OCI-LY3 (cell line): ENCODE results near the gene GSN.

Experiments
- H2AFZ ChIP-seq: fragments of 200-600, 300-600 bp; shearing (Covaris generic); 2 replicates; pipeline ENCODE4 v1.6.0; 2014; ENCODE audit warnings: antibody characterized with exemption, low read depth, low read length
- H3K27ac ChIP-seq: fragments of 200-600, 300-600 bp; sonication (generic); 2 replicates; pipeline ENCODE4 v1.5.1; 2014; ENCODE audit warnings: mild to moderate bottlenecking, low read length, moderate library complexity, mixed read lengths
- H3K27me3 ChIP-seq: fragments of 200-600, 300-600 bp; sonication (generic); 2 replicates; pipeline ENCODE4 v1.6.1; 2014; ENCODE audit warnings: low read depth, low read length, mixed read lengths
- H3K36me3 ChIP-seq: fragments of 200-600, 300-600 bp; sonication (generic); replicated peaks from 2 replicates; pipeline ENCODE3; 2014; ENCODE audit warnings: low read depth, low read length, mixed read lengths
- H3K4me1 ChIP-seq: fragments of 300-600, 200-600 bp; sonication (generic); 2 replicates; pipeline ENCODE4 v1.6.1; 2014; ENCODE audit warnings: low read length, mixed read lengths
- H3K4me2 ChIP-seq: fragments of 200-600, 300-600 bp; sonication (generic); 2 replicates; pipeline ENCODE4 v1.6.1; 2014; ENCODE audit warnings: low read length, mixed read lengths
- H3K4me3 ChIP-seq: fragments of 300-600, 200-600 bp; sonication (generic); 2 replicates; pipeline ENCODE4 v1.5.1; 2014; ENCODE audit warnings: antibody characterized with exemption, mild to moderate bottlenecking, low read length, moderate library complexity
- H3K79me2 ChIP-seq: fragments of 300-600, 200-600 bp; shearing (Covaris generic); 2 replicates; pipeline ENCODE4 v1.6.1; 2014; ENCODE audit warnings: mild to moderate bottlenecking, low read length, mixed read lengths
- H3K9ac ChIP-seq: fragments of 300-600, 200-600 bp; shearing (Covaris generic); 2 replicates; pipeline ENCODE4 v1.6.0; 2014; ENCODE audit warnings: mild to moderate bottlenecking, low read length, moderate library complexity
- H3K9me3 ChIP-seq: fragments of 200-600, 300-600 bp; shearing (Covaris generic); 2 replicates; pipeline ENCODE4 v1.6.1; 2014; ENCODE audit warnings: low read length, mixed read lengths; ENCODE audit not compliant: insufficient read depth
- H4K20me1 ChIP-seq: fragments of 200-600, 300-600 bp; sonication (generic); 2 replicates; pipeline ENCODE4 v1.6.1; 2016; ENCODE audit warnings: low read length, mixed read lengths; ENCODE audit not compliant: insufficient read depth
- CTCF ChIP-seq: fragments of 200-600, 300-600 bp; sonication (generic); IDR thresholded peaks from 2 replicates; pipeline ENCODE4 v1.5.1; 2014; ENCODE audit warnings: antibody characterized with exemption, low read length, low read depth
- EZH2phosphoT487 ChIP-seq: fragments of 200-600 bp; shearing (Covaris generic); IDR thresholded peaks from 2 replicates; pipeline ENCODE4 v1.6.1; 2018; ENCODE audit warnings: antibody characterized with exemption, mixed run types, low read depth

The GSN gene

GRCh38 chr9:121220996-121221663 is 46.8 kb upstream of the GSN start:
- Histone ChIP-seq H3K27ac (no peak overlapping the region), H2AFZ (no peak overlapping the region), H3K27me3 (no peaks in the 10 kb centered on the region), H3K9ac (no peak overlapping the region), H3K9me3 (no peaks in the 10 kb centered on the region), H3K4me1 (peaks cover 12% of the 10 kb centered on the region), H3K4me2 (no peak overlapping the region), H3K36me3 (no peaks in the 10 kb centered on the region), H3K79me2 (no peaks in the 10 kb centered on the region), H3K4me3 (no peak overlapping the region), H4K20me1 (no peaks in the 10 kb centered on the region)
- TF ChIP-seq CTCF (no peak), EZH2phosphoT487 (no peak)

DNA sequence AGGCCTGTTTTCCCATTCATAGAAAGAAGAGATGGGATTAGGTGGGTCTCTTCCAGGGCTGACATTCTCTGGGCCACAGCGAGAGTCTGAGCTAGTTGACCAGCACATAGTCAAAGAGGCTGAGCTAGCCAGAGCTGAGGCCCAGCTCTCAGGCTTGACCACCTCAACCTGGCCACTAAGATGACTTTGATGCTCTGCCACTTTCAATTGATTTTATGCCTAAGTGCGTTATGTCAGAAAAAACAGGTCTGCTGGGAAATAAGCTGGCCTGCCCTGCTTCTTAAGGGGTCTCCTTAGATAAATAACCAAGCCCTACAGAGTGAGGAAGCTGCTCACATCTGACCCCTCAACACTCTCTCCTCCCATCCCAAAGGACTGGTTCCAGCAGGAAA is 46.3 kb upstream of the GSN start:
- Histone ChIP-seq H3K27me3 (no peaks in the 10 kb centered on the region), H3K9me3 (no peaks in the 10 kb centered on the region), H3K4me1 (peaks cover 12% of the 10 kb centered on the region), H3K4me2 (no peak overlapping the region), H3K36me3 (no peaks in the 10 kb centered on the region), H3K9ac (no peak overlapping the region), H3K4me3 (no peak overlapping the region), H2AFZ (no peak overlapping the region), H3K27ac (no peak overlapping the region), H3K79me2 (no peaks in the 10 kb centered on the region), H4K20me1 (no peaks in the 10 kb centered on the region)
- no peak for TF ChIP-seq EZH2phosphoT487
- no peak for TF ChIP-seq CTCF

GRCh38 chr9:121222524-121223171 is 45.3 kb upstream of the GSN start:
- Histone ChIP-seq H3K36me3 (no peaks in the 10 kb centered on the region), H3K79me2 (no peaks in the 10 kb centered on the region), H3K27me3 (no peaks in the 10 kb centered on the region), H4K20me1 (no peaks in the 10 kb centered on the region), H3K4me2 (no peak overlapping the region), H3K27ac (no peak overlapping the region), H3K9me3 (no peaks in the 10 kb centered on the region), H2AFZ (no peak overlapping the region), H3K4me1 (peaks cover 12% of the 10 kb centered on the region), H3K4me3 (no peak overlapping the region), H3K9ac (no peak overlapping the region)
- TF ChIP-seq EZH2phosphoT487 (no peak), CTCF (peak; percentile 76)

DNA sequence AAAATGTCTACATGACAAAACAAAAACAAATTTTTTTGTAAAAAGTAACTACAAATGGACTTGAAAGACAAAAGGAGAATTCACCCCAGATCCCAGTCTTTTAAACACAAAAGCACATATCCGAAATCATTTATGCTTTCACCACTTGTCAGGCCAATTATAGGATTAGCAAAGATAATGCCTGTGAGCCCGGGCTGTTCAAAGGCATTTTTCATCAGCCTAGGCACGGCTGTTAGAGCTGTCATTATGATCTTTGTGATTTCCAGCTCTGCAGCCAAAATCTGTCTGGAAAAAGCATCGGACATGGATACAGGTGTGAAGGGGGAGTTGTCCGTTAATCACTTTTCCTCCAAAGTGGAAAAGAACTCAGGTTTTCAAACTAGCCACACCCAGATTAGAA is 42.7 kb upstream of the GSN start:
- Histone ChIP-seq H3K4me1 (no peaks in the 10 kb centered on the region), H3K4me3 (no peak overlapping the region), H3K4me2 (no peak overlapping the region), H3K27ac (no peak overlapping the region), H3K27me3 (no peaks in the 10 kb centered on the region), H3K79me2 (no peaks in the 10 kb centered on the region), H2AFZ (no peak overlapping the region), H3K36me3 (no peaks in the 10 kb centered on the region), H4K20me1 (no peaks in the 10 kb centered on the region), H3K9ac (no peak overlapping the region), H3K9me3 (no peaks in the 10 kb centered on the region)
- TF ChIP-seq EZH2phosphoT487 (no peak), CTCF (no peak)
